C4-2B (cell line): ENCODE measurements around the gene ADGRD1.

Experiments
- CTCF ChIP-seq: fragments of 450-650 bp; conservative IDR thresholded peaks from 2 replicates; pipeline ENCODE4 v1.5.1; 2017; ENCODE audit warnings: mild to moderate bottlenecking
- ZFX ChIP-seq: fragments of 450-650 bp; IDR thresholded peaks from 2 replicates; pipeline ENCODE4 v1.6.1; 2017

- no peak for TF ChIP-seq CTCF
- no peak for TF ChIP-seq ZFX
Measured at GRCh38 chr12:131028587-131029338, 75.1 kb downstream of the ADGRD1 start.
